ENCODE data around the gene FOXP3. TPM values are rescaled to one million over a fixed set of nuclear protein-coding genes. Genes with fewer than 3 reads are reported as not detected.

FOXP3 gene
- total RNA-seq, 1 experiment from 2014 or later = 0.15 TPM

DNA sequence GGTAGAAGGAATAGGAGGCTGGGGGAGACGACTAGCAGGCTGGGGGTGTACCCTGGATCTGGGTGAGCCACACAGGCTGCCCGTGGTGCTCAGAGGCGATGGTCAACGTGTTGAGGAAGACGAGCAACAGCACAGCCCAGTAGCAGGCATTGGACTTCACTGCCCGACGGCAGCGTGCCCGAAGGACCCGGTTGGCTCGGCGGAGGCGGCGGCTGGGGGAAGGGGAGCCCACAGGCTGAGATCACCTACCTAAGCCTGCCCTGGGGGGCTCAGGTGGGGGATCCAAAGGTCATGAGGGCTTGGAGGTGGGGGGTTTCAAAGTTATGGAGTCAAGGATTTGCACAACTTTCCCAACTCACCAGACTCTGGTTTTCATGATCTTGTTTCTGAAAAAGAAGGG lies 38.7 kb downstream of the FOXP3 start:
- H3K27me3 ChIP-seq (ENCODE audit: insufficient read depth, low read length) = no peaks in the 10 kb centered on the region
- DNase-seq (ENCODE audit: low read depth, low spot score) (no peak), ATAC-seq (no peak)
- H3K4me1 ChIP-seq (ENCODE audit: control insufficient read depth in 1 of 2, insufficient read depth in 2 of 2, low read length in 2 of 2) = no peaks in the 10 kb centered on the region
- no peaks in the 10 kb centered on the region for H3K9me3 ChIP-seq (ENCODE audit: control insufficient read depth in 1 of 2, insufficient read depth in 1 of 2, low read depth in 1 of 2, low read length in 2 of 2)
- H3K79me2 ChIP-seq (ENCODE audit: insufficient read depth, low read length) = no peaks in the 10 kb centered on the region
- ChIA-PET RAD21 (ENCODE audit: low non-redundant PET in 1 of 2, low total read pairs in 2 of 2, uncharacterized antibody in 2 of 2, unreplicated experiment in 2 of 2) (no interaction called here), POLR2A (no interaction called here), CTCF (no interaction called here)
- no peak overlapping the region for H3K4me2 ChIP-seq (ENCODE audit: low read length)
- H3K36me3 ChIP-seq (ENCODE audit: control insufficient read depth in 1 of 2, insufficient read depth in 2 of 2, low read length in 2 of 2) = no peaks in the 10 kb centered on the region
- H2AFZ ChIP-seq (ENCODE audit: low read depth, low read length, poor library complexity, severe bottlenecking) = no peak overlapping the region
- intact Hi-C loops (cut with micrococcal nuclease) = no loop called here
- no peaks in the 10 kb centered on the region for H3K9me2 ChIP-seq (ENCODE audit: insufficient read depth)
- BruUV-seq (replicated peaks) = no TSS peak
- no peak overlapping the region for H3K4me3 ChIP-seq (replicated peaks in 1 of 2; ENCODE audit: low read depth in 1 of 2, low read length in 2 of 2)
- no peak for TF ChIP-seq TCF7L2 (IDR thresholded peaks at IDR 0.05; ENCODE audit: borderline replicate concordance, extremely low read depth, insufficient read depth, insufficient read length)
- TF ChIP-seq RAD21 (IDR thresholded peaks at IDR 0.05; ENCODE audit: low read depth) = no peak
- TF ChIP-seq EGR1 (IDR thresholded peaks at IDR 0.05; ENCODE audit: low read depth) = no peak
- TF ChIP-seq, protein P1, sequence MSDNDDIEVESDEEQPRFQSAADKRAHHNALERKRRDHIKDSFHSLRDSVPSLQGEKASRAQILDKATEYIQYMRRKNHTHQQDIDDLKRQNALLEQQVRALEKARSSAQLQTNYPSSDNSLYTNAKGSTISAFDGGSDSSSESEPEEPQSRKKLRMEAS (IDR thresholded peaks at IDR 0.05) = no peak
- no peak for TF ChIP-seq ZNF274 (IDR thresholded peaks at IDR 0.05; ENCODE audit: low read depth, low read length)
- no peak for TF ChIP-seq JUND (IDR thresholded peaks at IDR 0.05)
- TF ChIP-seq SIN3A (IDR thresholded peaks at IDR 0.05; ENCODE audit: low read depth) = no peak
- no peak for TF ChIP-seq YY1 (IDR thresholded peaks at IDR 0.05; ENCODE audit: extremely low read depth, insufficient replicate concordance, low read depth, low read length)
- TF ChIP-seq SP1 (IDR thresholded peaks at IDR 0.05; ENCODE audit: low read depth) = no peak
- TF ChIP-seq POLR2AphosphoS5 (IDR thresholded peaks at IDR 0.05; ENCODE audit: low read depth, low read length) = no peak
- TF ChIP-seq POLR2A (IDR thresholded peaks at IDR 0.05; ENCODE audit: borderline replicate concordance, extremely low read depth, insufficient read depth, insufficient read length) = no peak
- no peak for TF ChIP-seq EZH2phosphoT487 (IDR thresholded peaks at IDR 0.05; ENCODE audit: borderline replicate concordance)
- TF ChIP-seq, protein P2, sequence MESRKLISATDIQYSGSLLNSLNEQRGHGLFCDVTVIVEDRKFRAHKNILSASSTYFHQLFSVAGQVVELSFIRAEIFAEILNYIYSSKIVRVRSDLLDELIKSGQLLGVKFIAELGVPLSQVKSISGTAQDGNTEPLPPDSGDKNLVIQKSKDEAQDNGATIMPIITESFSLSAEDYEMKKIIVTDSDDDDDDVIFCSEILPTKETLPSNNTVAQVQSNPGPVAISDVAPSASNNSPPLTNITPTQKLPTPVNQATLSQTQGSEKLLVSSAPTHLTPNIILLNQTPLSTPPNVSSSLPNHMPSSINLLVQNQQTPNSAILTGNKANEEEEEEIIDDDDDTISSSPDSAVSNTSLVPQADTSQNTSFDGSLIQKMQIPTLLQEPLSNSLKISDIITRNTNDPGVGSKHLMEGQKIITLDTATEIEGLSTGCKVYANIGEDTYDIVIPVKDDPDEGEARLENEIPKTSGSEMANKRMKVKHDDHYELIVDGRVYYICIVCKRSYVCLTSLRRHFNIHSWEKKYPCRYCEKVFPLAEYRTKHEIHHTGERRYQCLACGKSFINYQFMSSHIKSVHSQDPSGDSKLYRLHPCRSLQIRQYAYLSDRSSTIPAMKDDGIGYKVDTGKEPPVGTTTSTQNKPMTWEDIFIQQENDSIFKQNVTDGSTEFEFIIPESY (IDR thresholded peaks at IDR 0.05; ENCODE audit: extremely low read depth, insufficient replicate concordance, low read length) = no peak
- TF ChIP-seq CEBPB (IDR thresholded peaks at IDR 0.05; ENCODE audit: low read depth) = no peak
- TF ChIP-seq, protein P3, sequence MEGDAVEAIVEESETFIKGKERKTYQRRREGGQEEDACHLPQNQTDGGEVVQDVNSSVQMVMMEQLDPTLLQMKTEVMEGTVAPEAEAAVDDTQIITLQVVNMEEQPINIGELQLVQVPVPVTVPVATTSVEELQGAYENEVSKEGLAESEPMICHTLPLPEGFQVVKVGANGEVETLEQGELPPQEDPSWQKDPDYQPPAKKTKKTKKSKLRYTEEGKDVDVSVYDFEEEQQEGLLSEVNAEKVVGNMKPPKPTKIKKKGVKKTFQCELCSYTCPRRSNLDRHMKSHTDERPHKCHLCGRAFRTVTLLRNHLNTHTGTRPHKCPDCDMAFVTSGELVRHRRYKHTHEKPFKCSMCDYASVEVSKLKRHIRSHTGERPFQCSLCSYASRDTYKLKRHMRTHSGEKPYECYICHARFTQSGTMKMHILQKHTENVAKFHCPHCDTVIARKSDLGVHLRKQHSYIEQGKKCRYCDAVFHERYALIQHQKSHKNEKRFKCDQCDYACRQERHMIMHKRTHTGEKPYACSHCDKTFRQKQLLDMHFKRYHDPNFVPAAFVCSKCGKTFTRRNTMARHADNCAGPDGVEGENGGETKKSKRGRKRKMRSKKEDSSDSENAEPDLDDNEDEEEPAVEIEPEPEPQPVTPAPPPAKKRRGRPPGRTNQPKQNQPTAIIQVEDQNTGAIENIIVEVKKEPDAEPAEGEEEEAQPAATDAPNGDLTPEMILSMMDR (IDR thresholded peaks at IDR 0.05 in 2 of 3, conservative IDR thresholded peaks at IDR 0.05 in 1 of 3; ENCODE audit: borderline replicate concordance in 1 of 3, insufficient read depth in 1 of 3, low read depth in 2 of 3, low read length in 2 of 3) = no peak
- TF ChIP-seq, protein P4, sequence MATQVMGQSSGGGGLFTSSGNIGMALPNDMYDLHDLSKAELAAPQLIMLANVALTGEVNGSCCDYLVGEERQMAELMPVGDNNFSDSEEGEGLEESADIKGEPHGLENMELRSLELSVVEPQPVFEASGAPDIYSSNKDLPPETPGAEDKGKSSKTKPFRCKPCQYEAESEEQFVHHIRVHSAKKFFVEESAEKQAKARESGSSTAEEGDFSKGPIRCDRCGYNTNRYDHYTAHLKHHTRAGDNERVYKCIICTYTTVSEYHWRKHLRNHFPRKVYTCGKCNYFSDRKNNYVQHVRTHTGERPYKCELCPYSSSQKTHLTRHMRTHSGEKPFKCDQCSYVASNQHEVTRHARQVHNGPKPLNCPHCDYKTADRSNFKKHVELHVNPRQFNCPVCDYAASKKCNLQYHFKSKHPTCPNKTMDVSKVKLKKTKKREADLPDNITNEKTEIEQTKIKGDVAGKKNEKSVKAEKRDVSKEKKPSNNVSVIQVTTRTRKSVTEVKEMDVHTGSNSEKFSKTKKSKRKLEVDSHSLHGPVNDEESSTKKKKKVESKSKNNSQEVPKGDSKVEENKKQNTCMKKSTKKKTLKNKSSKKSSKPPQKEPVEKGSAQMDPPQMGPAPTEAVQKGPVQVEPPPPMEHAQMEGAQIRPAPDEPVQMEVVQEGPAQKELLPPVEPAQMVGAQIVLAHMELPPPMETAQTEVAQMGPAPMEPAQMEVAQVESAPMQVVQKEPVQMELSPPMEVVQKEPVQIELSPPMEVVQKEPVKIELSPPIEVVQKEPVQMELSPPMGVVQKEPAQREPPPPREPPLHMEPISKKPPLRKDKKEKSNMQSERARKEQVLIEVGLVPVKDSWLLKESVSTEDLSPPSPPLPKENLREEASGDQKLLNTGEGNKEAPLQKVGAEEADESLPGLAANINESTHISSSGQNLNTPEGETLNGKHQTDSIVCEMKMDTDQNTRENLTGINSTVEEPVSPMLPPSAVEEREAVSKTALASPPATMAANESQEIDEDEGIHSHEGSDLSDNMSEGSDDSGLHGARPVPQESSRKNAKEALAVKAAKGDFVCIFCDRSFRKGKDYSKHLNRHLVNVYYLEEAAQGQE (IDR thresholded peaks at IDR 0.05; ENCODE audit: low read depth) = no peak
- no peak for TF ChIP-seq CBX3 (IDR thresholded peaks at IDR 0.05; ENCODE audit: low read depth)
- no peak for TF ChIP-seq ELF1 (IDR thresholded peaks at IDR 0.05; ENCODE audit: borderline replicate concordance, low read depth)
- no peaks in the 10 kb centered on the region for H4K20me1 ChIP-seq (ENCODE audit: insufficient read depth)
- no peak overlapping the region for H3K27ac ChIP-seq (ENCODE audit: low read depth, low read length)
- no peak overlapping the region for H3K9ac ChIP-seq (ENCODE audit: low read length)

Data from HCT116 (cell line).